GM04504 (cell line): Measurements from ENCODE around the gene TMEM45B.
"Not testable (repeated sequence)": the region's sequence is repeated elsewhere in the genome, so short reads cannot be mapped to it uniquely, and the experiment has no call there.

Experiments
- DNase-seq: peaks from one replicate; pipeline ENCODE4 v3.0.0-alpha.2; 2012; ENCODE audit warnings: low read depth

Gene TMEM45B

DNA sequence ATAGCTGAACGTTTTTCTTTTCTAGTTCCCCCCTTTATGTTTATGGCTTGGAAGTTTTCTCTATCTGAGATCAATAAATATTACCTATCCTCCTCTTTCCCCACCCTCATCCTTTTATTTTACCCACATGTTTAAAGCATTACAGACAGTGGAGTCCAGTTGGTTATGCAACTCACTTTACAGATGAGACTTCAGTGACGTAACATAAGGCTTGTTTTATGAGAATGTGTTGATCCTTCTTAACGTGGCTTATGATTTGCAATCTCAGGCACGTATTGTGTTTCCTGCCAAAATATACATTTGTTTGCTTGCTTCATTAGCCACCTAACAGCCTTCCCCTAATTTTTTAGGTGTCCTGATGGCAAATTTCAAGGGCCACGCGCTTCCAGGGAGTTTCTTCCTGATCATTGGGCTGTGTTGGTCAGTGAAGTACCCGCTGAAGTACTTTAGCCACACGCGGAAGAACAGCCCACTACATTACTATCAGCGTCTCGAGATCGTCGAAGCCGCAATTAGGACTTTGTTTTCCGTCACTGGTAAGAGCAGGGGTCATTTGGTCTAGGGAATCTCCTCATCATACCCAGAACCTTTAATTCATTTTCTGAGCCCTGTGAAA lies 36.6 kb downstream of the TMEM45B start:
- peak; percentile 12 for DNase-seq

GRCh38 chr11:129853518-129854231 lies 38.0 kb downstream of the TMEM45B start:
- DNase-seq: no peak

- DNase-seq: no peak
These were observed 38.7 kb downstream of the TMEM45B start for GRCh38 chr11:129854232-129854805.

- no peak for DNase-seq
These were observed 39.4 kb downstream of the TMEM45B start for GRCh38 chr11:129855086-129855485.

DNA sequence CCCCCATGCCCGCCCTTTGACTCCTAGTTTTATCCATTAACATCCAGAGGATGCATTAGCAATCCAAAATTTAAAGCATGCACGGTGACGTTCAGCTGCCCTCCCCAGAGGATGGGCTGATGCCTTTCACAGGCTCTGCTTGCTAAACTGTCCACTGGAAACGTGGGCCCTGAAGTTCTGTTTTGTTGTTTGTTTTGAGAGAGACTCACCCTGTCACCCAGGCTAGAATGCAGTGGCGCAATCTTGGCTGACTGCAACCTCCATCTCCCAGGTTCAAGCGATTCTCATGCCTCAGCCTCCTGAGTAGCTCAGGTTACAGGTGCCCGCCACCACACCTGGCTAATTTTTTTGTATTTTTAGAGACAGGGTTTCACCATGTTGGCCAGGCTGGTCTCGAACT lies 40.4 kb downstream of the TMEM45B start:
- DNase-seq: no peak

DNA sequence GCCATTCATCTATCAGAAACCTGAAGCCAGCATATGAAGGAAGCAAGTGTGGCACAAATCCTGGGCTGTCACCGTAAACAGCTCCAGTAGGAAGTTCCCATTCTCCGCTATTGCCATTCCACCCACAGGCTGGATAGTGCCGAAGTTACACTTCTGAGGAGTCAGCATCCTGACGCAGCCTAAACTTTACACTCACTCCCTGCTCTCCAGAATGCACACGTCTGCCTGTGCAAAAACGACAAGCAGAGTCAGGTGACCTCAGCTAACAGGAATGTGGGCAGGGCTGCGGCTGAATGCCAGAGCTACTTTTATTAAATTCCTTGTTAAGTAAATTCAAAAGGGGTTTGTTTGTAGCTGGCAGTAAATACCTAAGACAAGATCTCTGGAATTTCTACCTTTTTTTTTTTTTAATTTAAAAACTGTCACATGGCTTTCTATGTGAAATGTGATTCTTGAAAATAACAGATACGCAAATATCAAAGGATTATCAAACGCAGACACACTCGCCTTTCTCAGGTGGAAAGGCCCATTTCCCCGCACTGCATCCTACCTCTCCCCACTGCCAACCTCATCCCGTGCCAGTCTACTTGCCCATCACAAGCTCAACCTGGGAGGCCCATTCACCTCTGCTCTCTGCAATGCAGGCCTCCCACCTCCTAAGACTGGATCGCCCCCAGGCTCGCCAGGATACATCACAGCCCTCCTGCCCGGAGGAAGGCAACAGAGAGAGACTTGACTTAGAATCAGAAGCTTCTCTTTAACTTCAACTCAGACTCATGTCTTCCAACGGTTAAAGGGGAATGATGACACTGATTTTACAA lies 46.3 kb downstream of the TMEM45B start:
- peak; percentile 74 for DNase-seq

DNA sequence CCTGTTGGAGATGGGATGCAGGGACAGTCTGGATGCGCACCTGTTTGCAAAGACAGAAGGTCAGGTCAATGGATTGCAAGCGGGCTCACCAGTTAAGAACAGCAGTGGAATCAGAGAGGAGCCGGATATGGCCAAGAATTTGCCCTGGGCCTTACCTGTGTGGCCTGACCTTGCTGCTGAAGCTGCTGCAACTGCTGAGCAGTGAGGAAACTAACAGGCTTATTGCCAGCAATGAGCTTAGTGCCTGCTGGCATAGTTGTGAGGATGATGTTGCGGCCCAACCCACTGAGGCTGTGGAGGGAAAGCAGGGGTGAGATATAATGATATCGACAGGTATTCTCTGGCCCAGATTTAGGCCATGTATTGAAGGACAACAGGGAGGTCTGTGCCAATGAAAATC lies 49.2 kb downstream of the TMEM45B start:
- no peak for DNase-seq

DNA sequence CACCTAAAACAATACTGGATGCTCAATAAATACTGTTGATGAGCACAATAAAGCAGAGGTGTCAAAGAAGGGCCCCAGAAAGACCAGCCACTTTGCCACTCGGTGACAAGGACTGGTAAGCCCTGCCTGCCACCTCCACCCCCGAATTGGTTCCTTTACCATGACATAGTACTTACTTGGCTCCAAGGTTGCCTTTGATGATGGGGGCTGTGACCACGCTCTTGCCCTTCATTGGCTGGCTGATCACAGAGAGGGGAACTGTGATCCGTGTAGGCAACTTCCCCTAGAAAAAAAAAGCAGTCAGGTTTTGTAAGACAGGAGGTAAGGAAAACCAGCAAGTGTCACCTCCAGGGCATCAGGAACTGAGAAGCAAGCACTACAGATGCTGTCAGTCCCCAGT lies 50.1 kb downstream of the TMEM45B start:
- DNase-seq: no peak

GRCh38 chr11:129866311-129866710 lies 50.7 kb downstream of the TMEM45B start:
- no peak for DNase-seq

DNA sequence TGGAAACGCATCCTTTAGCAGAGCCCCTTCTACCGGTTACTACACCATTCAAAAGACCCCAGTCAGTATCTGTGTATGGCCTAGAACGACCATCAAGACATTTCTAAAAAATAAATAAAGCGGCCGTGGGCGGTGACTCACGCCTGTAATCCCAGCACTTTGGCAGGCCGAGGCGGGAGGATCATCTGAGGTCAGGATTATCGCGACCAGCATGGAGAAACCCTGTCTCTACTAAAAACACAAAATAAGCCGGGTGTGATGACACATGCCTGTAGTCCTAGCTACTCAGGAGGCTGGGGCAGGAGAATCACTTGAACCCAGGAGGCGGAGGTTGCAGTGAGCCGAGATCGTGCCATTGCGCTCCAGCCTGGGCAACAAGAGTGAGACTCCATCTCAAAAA lies 53.0 kb downstream of the TMEM45B start:
- DNase-seq: not testable (repeated sequence)

DNA sequence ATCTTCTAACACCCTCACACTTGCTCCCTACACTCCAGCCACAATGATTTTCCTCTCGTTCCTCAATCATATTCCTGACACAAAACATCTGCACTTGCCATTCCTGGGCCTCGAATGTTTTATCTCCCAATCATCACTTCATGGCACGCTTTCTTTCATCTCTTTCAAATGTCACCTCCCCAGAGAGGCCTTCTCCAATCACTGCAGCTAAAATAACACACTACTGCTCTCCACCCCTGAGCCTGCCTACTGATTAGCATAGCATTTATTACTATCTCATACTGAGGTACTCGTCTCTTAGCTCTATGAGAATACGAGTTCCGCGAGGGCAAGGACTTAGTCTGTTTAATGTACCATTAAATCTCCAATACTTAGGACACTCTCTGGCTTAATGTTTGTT lies 56.3 kb downstream of the TMEM45B start:
- no peak for DNase-seq

GRCh38 chr11:129880311-129880710 lies 64.7 kb downstream of the TMEM45B start:
- no peak for DNase-seq

GRCh38 chr11:129881570-129882170 lies 66.0 kb downstream of the TMEM45B start:
- no peak for DNase-seq

DNA sequence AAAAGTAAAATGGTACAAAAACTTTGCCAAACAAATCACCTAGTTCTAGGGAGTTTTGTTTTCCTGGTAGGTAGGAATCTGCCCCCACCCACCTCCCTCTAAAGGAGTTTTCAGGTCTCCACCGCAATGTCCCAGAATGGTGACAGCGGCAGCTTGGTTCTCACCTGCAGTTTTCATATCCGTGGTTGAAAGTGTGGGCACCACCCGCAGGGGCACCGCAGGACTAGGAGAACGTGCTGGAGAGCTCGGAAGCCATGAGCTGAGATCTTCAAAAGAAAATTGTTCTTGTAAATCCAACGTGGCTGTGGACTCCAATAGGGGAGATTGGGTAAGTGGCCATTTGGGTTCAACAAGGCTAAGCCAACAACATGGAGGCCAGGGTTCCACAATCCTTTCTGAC lies 68.9 kb downstream of the TMEM45B start:
- no peak for DNase-seq

- DNase-seq: no peak
These were observed 69.7 kb downstream of the TMEM45B start for GRCh38 chr11:129885381-129885780.

DNA sequence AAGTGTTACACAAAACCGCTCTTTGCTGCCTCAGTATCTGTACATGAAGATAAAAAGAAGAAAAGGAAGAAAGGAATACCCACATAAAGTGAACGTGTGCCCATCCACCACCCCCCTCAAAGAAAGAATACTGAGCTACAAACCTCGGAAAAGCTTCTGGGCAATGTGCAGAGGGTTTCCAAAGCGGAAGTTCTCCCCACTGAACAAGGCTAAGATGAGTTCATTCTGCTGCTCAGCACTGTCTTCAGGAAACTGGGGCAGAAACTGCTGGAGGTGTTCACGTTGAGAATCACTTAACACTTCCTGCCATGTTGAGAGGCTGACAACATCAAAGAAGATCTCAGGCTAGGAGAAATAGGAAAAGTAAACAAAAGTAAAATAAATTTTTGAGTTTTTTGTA lies 72.8 kb downstream of the TMEM45B start:
- no peak for DNase-seq

GRCh38 chr11:129894278-129895125 lies 78.9 kb downstream of the TMEM45B start:
- DNase-seq: no peak

DNA sequence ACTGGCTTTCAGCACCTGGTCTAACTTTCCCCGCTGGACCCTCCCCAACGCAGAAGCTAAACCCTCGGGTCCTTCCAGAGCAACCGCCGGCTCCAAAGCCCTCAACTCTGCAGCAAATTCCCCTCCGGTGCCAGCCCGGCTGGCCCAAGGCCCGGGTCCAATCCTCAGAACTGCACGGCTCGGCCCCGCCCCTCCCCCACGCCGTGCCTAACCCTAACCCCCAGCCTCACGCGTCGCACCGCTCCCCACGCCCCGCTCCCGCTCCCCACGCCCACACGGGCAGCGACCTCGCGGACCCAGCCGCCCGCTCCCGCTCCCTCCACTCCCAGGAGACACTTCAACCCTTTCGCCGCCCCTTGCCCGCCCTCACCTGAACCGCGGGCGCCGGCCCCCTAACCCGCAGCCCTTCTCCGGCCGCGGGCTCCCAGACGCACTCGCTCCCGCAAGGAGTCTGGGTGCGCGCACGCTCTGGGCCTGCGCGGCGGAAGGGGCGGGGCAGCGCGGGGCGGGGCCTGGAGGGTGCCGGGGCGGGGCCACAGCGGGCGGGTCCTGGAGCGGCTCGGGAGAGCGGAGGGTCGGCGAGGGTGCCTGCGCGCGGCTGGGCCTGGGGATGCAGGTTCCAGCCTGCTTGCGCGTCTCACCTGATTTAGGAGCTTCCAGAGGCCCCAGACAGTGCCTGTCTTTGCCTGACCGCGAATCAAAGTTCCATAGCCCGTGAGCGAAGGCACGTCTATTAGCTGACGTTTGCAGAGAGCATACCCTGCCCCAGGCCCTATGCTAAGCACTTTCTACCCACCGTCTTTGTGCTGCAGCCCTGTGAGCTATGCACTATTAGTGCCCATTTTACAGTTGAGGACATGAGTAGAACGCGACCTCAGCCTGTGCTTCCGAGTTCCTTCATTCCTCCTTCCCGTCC lies 79.7 kb downstream of the TMEM45B start, which contains the start of gene NFRKB:
TSS of gene NFRKB (minus strand) at position 453 of the 916 bp plus-strand sequence. CDS start 2,729 bp downstream, outside the sequence.
- peak; percentile 46 for DNase-seq

GRCh38 chr11:129896062-129896461 lies 80.4 kb downstream of the TMEM45B start:
- DNase-seq: no peak

- DNase-seq: no peak
These were observed 89.8 kb downstream of the TMEM45B start for GRCh38 chr11:129905402-129905801.
